HG02884 (cell line): ENCODE measurements around the gene GPATCH2.
"Not testable (repeated sequence)": the region's sequence is repeated elsewhere in the genome, so short reads cannot be mapped to it uniquely, and the experiment has no call there.

Experiments used
- ATAC-seq: cut with Tn5 transposase; IDR thresholded peaks from one replicate; pipeline ENCODE4 v1.9.1; 2021; ENCODE audit warnings: mild to moderate bottlenecking, moderate library complexity; ENCODE audit not compliant: unreplicated experiment

GPATCH2 gene

DNA sequence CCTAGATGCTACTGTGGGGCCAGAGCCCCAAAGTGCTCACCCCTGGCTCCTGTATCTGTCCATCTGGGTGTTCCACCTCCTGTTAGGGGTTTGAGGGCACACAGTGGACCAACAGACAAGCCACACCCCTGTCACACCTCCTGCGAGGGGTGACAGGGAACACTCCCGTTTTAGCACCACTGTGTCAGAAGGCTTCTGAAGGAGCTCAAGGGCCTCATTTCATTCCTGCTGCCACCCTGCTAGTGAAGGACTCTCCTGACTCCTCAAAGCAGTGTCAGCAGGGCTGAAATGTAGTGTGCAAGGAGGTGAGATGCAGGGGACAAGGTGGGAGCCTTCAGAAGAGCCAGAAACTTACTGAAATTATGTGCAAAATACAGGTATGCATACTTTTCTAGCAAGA is 174.6 kb downstream of the GPATCH2 start:
- no peak for ATAC-seq

DNA sequence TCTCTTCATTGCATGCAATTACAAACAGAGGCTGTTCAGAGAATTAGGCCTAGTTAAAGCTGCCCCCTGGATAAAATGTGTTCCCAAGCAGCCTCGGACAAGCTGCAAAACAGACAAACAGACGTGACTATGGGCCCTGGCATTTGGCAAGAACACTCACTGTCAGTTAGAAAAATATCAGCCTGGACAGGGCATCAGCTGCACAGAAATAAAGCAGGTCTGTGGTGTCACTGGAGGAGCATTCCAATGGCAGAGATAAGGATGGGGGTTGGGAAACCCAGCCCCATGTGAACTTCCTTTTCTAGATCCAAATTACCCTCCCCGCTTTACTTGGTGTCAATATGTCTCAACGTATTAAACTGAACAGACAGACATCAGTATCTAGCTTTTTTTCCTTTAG is 177.1 kb downstream of the GPATCH2 start:
- no peak for ATAC-seq

DNA sequence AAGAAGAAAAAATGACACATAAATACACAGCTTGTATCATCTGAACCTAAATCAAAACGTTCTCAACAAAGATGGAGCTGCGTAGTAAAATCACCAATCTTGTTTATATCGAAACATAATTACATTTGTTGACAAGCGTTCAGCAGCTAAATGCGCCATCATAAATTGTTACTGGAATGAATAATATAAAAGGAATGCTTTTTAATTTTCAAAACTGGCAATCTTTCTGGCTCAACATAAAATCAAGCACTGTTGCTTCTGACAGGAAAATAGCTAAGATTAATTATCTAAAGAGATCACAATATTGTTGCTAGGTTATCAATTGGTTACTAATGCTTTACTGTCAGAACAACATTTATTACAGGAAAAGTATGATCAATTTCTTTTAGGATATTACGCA is 181.5 kb downstream of the GPATCH2 start:
- no peak for ATAC-seq

DNA sequence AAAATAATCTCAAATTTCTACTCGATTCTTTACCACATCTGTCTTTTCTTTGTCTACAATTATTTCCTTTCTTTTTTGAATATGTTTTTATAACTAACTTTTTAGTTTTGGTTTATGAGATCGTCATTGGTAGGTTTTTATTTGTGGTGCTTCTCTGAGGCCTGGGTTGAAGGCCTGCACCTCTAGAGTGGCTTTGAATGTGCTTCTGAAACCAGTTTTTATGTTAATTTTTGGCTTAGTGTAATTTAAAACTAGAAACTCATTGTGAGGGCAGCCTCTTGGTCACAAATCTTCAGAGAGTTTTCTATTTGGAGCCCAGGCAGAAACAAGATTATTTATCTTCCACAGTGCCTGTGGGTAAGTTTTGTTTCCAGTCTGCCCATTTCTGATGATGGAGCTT is 187.0 kb downstream of the GPATCH2 start:
- ATAC-seq = no peak

DNA sequence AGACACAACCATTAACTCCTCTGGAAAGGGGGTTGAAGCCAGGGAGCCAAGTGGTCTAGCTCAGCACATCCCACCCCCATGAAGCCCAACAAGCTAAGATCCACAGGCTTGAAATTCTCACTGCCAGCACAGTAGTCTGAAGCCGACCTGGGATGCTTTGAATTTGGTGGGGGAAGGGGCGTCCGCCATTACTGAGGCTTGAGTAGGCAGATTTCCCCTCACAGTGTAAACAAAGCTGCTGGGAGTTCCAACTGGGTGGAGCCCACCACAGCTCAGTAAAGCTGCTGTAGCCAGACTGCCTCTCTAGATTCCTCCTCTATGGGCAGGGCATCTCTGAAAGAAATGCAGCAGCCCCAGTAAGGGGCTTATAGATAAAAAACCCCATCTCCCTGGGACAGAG is 193.5 kb downstream of the GPATCH2 start:
- no peak for ATAC-seq

DNA sequence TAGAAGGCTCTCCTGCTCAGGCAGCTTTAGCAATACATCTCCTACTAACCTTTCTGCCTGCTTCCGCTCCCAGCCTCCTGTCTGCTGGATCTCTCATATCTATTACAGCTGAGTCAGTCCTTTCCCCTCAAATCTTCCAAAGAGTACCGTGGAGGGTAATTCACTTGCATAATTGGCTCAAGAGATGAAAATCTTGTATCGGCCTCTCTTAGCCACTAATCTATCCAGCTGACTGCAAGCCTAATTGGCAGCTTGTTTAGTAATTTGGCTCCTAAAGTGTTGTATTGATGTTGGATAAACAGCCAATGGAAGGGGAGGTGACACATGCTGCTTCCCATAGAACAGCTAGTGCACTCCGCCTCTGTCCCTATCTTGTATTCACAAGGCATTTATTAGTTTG is 195.7 kb downstream of the GPATCH2 start:
- no peak for ATAC-seq

DNA sequence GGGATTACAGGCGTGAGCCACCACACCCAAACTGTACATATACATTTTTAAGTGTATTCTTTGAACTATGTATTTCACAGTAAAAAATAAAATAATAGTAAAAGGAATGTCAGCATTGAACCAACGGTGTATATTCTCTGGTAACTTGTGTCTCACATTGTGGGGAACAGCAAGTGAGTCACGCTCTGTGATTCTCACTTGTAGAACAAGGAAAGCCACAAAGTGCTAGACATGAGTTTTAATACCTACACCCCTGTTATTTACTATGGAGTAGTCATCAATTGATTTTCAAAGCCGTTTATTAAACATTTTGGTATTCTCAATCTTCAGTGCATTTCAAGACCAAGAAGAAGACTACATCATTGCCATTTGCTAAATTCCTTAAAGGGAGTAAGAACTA is 197.2 kb downstream of the GPATCH2 start:
- no peak for ATAC-seq

DNA sequence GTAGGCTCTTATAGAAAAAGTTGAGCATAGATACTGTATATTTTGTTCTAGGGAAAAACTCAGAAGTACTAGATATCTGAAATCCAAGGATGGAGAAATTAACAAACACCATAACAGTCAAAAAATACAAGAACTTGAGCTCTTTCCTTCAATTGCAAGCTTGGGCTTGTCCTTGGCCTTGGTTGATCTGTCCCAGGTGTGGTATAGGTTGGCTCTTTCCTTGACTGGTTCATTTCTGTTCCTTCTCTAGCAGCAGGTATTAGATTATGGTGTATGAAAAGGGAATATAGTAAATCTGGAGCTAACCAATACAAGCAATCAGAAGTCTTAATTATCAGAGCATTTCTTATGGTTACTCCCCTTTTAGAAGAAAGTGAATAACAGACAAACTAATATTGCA is 198.6 kb downstream of the GPATCH2 start:
- ATAC-seq = no peak

DNA sequence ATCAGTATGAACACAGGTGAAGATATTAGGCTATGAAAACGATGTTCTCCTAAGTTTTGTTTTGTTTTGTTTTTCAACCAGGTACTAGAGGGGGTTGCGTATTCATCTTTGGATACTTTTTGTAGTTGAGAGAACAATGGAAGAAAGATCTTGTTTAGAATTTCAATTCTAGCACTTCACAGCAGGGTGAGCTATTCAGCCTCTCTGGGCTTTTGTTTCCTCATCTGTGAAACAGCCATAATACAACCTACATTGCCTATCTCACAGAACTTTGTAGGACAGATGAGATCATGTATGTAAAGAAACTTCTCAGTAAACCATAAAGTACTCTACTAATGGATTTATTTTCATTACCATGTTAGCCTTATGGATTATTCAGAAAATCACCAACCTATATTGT is 199.5 kb downstream of the GPATCH2 start:
- peak; percentile 47 for ATAC-seq

DNA sequence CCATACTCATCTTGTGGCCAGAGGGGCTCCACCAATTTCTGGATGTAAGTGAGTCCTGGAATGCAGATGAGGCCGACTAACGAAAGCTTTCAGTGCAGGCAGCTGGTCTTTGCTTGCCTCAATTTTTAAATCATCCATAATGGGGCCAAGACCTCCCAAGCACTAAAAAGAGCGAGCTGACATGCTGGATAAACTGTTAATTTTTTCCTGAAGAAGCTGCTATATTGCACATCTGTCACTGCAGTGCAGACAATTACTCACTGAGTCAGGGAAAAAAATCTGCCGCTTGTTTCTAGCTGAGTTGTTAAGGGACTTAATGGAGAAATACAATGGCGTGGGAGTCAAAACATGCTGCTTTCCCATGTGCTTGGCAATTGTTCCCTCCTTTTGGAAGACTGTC is 205.5 kb downstream of the GPATCH2 start:
- ATAC-seq = no peak

DNA sequence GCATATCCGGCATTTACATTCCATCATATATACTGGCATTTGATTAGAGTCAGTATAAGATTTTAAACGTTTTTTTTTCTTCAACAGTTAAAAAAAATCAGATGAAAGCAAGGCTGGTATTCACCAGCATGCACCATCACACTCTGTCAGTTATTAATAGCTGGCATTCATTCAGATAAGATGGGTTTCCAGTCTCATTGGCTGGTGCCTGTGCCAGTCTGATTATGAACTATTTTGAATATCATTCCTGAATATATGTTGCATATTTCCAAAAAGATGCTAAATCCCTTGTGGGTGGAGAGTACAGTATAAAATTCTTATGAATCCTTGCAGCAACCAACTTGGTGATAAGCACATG is 211.7 kb downstream of the GPATCH2 start:
- no peak for ATAC-seq

DNA sequence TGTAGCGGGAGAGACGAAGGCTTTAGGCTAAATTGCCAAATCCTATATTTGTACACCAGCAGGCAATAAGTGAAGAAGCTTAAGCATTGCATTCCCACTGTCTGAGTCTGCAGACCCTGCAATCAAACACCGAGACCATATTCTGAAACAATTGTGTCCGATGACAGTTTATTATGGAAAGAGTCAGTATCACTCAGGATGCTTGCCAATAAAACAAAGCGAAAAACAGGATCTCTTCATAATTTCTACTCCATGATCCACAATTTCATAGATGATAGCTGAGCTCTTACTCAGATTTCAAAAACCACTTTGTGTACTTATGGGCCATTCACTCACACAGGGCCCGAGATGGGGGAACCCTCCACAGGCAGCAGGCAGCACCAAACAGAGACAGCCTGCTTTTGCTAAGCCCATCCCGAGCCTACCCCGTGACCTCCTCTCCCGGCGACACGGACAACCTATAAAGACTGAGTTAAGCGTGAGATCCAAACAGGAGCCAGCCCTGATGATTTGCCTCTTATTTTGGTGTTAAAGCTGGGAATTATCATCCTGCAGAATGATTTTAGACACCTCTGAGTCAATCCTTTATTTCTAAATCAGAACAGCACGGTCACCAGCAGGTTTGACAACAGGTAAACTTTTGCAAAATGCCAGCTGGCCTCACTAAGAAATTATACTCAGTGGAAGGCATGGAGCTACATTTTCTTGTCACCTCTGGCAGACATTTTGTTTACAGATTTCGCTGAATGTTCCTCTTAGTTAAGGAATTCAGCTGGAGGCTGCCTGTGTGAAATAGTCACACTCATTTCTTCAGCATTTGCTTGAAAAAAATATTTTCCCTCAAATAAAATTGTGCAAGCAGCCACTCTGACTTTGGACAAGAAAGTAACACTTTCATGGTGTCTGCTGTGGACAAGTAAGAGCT is 212.4 kb downstream of the GPATCH2 start:
- ATAC-seq = no peak

DNA sequence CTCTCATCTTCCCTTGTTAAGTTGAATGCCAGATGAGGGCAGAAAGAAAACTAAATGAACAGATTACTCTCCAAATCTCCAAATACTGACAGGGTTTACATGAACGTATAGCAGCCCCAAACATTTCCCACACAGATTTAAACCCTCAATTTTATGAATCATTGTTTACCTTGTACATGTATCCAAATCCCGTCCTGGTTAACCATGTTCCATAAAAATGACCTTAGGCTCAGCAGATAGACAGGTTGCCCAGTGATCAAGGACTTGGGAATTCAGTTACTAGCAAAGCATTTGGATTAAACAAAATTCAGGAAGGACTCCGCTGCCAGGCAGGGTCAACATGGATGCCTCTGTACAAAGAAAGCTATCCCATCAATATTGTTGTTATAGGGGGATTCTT is 213.5 kb downstream of the GPATCH2 start:
- no peak for ATAC-seq

DNA sequence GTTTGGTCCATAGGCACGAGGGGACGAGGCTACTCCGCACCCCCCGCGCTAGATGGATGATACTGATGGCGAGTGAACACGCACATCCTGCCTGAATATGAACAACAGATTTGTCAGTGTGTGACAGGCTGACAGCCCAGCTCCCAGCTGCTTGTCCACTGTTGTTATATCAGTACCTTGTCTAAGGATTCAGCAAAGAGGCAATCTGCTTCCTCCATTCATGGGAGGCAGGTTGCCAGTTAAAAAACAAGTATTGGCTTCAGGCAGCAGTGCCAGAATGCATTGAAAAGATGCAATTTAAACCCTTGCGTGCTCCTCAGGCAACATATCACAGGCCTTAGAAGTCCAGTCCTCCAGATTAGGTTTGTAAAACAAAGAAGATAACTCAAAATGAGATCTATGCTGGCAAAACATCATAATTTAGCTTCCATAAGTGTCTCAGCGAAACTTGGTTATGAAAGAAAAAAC is 223.3 kb downstream of the GPATCH2 start:
- no peak for ATAC-seq

DNA sequence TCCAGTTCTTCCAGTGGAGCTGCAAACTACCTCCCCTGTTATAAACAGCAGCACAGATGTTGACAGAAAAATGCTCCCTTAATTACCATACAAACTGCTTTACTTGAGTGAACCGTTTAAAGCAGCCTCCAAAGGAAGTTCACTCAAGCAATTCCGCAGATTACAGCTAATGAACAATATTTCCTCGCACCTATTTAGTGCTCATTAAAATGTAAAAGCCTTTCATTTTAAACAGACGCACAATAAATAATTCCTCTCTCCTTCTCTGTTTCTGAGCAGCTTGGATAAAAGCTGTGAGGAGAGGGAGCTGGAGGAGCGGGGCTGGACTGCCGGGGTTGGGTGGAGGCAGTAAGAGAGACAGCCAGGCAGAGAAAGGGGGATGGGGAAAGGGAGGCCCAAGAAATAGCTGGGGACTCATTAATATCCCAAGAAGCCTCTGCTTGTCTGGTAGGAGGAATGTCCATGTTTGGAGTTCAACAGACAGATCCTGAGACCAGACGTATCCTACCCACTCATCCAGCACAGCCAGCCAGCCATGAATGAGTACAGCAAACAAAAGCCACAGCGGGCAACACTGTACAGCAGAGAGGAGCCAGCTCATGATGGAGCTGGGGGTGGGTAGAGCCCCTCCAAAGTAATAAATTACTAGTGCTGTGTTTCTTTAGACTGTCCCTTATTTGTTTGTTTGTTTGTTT is 227.7 kb downstream of the GPATCH2 start:
- no peak for ATAC-seq

DNA sequence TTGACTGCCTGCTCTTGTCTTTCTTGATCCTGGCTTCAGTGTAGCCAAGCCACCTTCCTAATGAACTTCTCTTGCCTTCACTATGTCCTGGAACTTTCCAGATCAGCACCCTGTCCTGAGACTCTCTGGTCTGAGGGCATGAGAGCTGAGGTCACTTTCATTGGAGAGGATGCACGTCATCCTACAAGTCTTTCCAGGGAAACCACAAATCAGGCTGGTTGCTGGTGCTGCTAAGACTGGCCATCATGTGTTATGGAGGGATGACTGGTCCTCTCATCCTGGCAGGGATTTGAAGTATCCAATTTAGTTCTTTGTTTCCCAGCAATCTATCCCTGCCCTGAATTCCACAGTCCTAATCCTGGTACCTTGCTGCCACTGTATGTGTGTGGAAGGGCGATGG is 228.6 kb downstream of the GPATCH2 start:
- ATAC-seq = no peak

DNA sequence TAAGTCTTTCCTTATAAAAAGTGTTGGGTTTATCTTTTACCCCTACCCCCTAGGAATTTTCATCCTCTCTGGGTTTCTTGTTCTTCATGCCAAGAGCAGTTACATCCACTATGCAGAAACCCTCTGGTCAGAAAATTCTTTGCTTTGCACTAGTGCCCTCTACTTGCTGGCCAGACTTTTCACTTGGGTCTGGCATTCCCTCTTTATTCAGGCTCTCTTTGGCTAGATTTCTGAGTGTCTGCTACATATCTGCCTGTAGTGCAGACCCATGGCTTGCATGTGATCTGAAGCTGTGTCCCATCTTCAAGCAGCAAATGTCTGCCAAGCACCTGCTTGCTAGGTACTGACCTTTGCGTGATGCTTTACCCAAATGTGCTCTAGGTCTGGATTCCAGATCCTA is 237.0 kb downstream of the GPATCH2 start:
- ATAC-seq = no peak

DNA sequence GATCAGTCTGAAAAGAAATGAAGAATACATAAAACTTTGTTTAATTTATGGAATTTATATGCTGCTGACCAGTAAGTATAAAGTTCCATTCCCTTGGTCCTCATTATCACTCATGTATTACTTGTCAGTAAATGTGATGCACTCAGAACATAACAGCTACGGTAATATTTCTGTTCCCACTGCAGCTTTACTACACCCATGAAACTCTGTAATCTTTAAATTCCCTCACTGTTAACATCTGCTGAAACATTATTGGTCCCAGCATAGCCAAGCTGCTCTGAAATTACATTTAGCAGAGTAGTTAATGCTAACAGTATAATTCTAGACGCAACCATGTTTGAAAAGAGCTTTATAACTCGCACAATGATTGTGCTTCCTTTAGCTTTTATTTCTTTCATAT is 238.4 kb downstream of the GPATCH2 start:
- no peak for ATAC-seq

DNA sequence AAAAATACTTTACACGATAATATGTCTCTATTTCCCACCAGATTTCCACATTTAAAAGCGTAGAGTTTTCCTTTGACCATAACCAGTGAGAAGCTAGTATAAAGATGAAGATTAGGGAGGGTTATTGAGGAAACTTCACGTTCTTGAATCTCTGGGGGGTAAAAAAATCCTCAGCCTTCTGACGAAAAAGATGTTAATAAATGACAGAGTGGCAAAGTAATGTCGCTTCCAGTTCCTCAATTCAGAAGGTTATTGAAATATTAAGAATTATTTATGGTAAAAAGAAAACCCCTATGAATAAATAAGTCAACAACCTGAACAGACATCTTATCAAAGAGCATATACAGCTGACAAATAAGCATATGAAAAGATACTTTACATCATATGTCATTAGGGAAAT is 241.0 kb downstream of the GPATCH2 start:
- ATAC-seq = no peak

DNA sequence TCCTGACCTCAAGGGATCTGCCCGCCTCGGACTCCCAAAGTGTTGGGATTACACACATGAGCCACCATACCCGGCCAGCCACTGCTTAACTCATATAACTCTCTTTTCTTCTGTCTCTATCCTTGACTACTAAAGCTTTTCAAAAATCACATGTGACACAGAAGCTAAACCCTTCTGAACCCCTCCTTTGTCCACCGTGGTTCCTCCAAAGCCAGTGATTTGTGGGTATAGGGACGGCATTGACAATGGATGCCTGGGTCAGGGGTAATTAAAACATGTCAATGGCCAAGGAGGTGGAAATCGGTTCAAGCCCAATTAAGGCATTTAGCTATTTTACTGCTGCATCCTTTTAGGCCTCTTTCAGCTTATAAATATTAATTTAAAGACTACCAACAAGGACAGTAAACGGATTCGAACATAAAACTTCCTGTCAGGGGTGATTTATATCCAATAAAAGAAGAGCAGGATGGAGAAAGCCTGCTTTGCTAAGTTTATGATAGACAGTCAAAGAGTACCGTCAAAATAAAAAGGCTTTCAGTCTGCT is 242.3 kb downstream of the GPATCH2 start:
- no peak for ATAC-seq

DNA sequence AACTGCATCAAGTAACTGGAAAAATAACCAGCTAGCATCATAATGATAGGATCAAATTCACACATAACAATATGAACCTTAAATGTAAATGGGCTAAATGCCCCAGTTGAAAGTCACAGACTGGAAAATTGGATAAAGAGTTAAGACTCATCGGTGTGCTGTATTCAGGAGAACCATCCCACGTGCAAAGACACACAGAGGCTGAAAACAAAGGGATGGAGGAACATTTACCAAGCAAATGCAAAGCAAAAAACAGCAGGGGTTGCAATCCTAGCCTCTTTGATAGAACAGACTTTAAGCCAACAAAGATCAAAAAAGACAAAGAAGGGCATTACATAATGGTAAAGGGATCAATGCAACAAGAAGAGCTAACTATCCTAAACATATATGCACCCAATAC is 249.1 kb downstream of the GPATCH2 start:
- not testable (repeated sequence) for ATAC-seq

DNA sequence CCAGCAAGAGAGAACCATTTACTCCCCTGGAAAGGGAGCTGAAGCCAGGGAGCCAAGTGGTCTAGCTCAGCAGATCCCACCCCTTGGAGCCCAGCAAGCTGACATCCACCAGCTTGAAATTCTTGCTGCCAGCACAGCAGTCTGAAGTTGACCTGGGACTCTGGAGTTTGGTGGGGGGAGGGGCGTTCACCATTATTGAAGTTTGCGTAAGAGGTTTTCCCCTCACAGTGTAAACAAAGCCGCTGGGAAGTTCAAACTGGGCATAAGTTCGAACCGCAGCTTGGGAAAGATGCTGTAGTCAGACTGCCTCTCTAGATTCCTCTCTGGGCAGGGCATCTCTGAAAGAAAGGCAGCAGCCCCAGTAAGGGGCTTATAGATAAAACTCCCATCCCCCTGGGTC is 251.1 kb downstream of the GPATCH2 start:
- ATAC-seq = not testable (repeated sequence)
